IMR-90 (cell line): ENCODE measurements around the gene PTX4.

ENCODE experiments used
- CEBPB ChIP-seq: IDR thresholded peaks from 2 replicates; pipeline ENCODE4 v1.6.1; 2012; ENCODE audit warnings: low read depth, low read length, improper control_type of control experiment
- CTCF ChIP-seq: conservative IDR thresholded peaks from 2 replicates; pipeline ENCODE4 v1.5.1; 2012; ENCODE audit warnings: mild to moderate bottlenecking, low read depth, low read length, improper control_type of control experiment
- ELK1 ChIP-seq: fragments of 150-350 bp; IDR thresholded peaks from 2 replicates; pipeline ENCODE4 v1.6.1; 2016; ENCODE audit warnings: low read depth, mild to moderate bottlenecking, low read length, moderate library complexity, borderline replicate concordance
- FOS ChIP-seq: fragments of 150-350 bp; IDR thresholded peaks from 2 replicates; pipeline ENCODE4 v1.6.1; 2016; ENCODE audit warnings: low read depth, low read length
- MAFK ChIP-seq: IDR thresholded peaks from 2 replicates; pipeline ENCODE4 v1.6.1; 2012; ENCODE audit warnings: low read depth, low read length, improper control_type of control experiment
- MAZ ChIP-seq: IDR thresholded peaks from 2 replicates; pipeline ENCODE4 v1.6.1; 2012; ENCODE audit warnings: low read depth, mild to moderate bottlenecking, low read length, improper control_type of control experiment, moderate library complexity, borderline replicate concordance
- MXI1 ChIP-seq: IDR thresholded peaks from 2 replicates; pipeline ENCODE4 v1.6.1; 2012; ENCODE audit warnings: low read depth, mild to moderate bottlenecking, low read length, moderate library complexity, borderline replicate concordance
- NFE2L2 ChIP-seq: fragments of 150-350 bp; IDR thresholded peaks from 2 replicates; pipeline ENCODE4 v1.6.1; 2016; ENCODE audit warnings: low read depth, mild to moderate bottlenecking, low read length
- POLR2A ChIP-seq: IDR thresholded peaks from 2 replicates; pipeline ENCODE4 v1.6.1; 2012; ENCODE audit warnings: mild to moderate bottlenecking, low read depth, low read length
- RAD21 ChIP-seq: IDR thresholded peaks from 2 replicates; pipeline ENCODE4 v1.6.1; 2012; ENCODE audit warnings: low read length, improper control_type of control experiment
- RCOR1 ChIP-seq: IDR thresholded peaks from 2 replicates; pipeline ENCODE4 v1.6.1; 2012; ENCODE audit warnings: mild to moderate bottlenecking, low read length, improper control_type of control experiment; ENCODE audit not compliant: insufficient replicate concordance
- RFX5 ChIP-seq: IDR thresholded peaks from 2 replicates; pipeline ENCODE4 v1.8.0; 2012; ENCODE audit warnings: low read depth, mild to moderate bottlenecking, low read length, moderate library complexity
- SMC3 ChIP-seq: fragments of 150-350 bp; IDR thresholded peaks from 2 replicates; pipeline ENCODE4 v1.6.1; 2016; ENCODE audit warnings: low read depth, mild to moderate bottlenecking, antibody characterized with exemption, low read length, moderate library complexity
- USF2 ChIP-seq: fragments of 150-350 bp; IDR thresholded peaks from 2 replicates; pipeline ENCODE4 v1.6.1; 2017; ENCODE audit warnings: mild to moderate bottlenecking, antibody characterized with exemption, low read length, low read depth

- no peak for TF ChIP-seq RAD21
- no peak for TF ChIP-seq SMC3
- TF ChIP-seq CTCF: no peak
- TF ChIP-seq ELK1: no peak
- TF ChIP-seq POLR2A: no peak
- TF ChIP-seq MXI1: no peak
- no peak for TF ChIP-seq RCOR1
- no peak for TF ChIP-seq MAFK
- TF ChIP-seq FOS: no peak
- no peak for TF ChIP-seq USF2
- TF ChIP-seq MAZ: no peak
- TF ChIP-seq CEBPB: no peak
- no peak for TF ChIP-seq RFX5
- TF ChIP-seq NFE2L2: no peak
These were observed 2.8 kb downstream of the PTX4 start for GRCh38 chr16:1485847-1486496.
